Astrocyte (in vitro differentiated cells and primary cell): Measurements from ENCODE around the gene LMX1A. TPM values are rescaled to one million over a fixed set of nuclear protein-coding genes. Genes with fewer than 3 reads are reported as not detected.

Experiments
- DNase-seq: peaks from one replicate; pipeline ENCODE4 v3.0.0-alpha.2; 2010; ENCODE audit warnings: low read depth
- FAIRE-seq: peaks from 2 replicates; lab custom pipeline; 2011; peaks lifted over from hg19 to GRCh38; lab: Jason Lieb, UNC
- H2AFZ ChIP-seq: 2 replicates; pipeline ENCODE4 v1.6.0; 2012; ENCODE audit warnings: low read depth, low read length, inconsistent platforms
- H3K27ac ChIP-seq: 2 replicates; pipeline ENCODE4 v1.5.1; 2011; ENCODE audit warnings: low read depth, low read length, inconsistent platforms
- H3K27me3 ChIP-seq: 2 replicates; pipeline ENCODE4 v1.6.0; 2011; ENCODE audit warnings: low read length, inconsistent platforms; ENCODE audit not compliant: insufficient read depth
- H3K36me3 ChIP-seq: 2 replicates; pipeline ENCODE4 v1.5.1; 2011; ENCODE audit warnings: low read length, inconsistent platforms; ENCODE audit not compliant: insufficient read depth
- H3K4me1 ChIP-seq: 2 replicates; pipeline ENCODE4 v1.5.1; 2011; ENCODE audit warnings: low read length, inconsistent platforms; ENCODE audit not compliant: insufficient read depth
- H3K4me2 ChIP-seq: 2 replicates; pipeline ENCODE4 v1.6.0; 2012; ENCODE audit warnings: low read length, inconsistent platforms
- H3K4me3 ChIP-seq: 2 replicates; pipeline ENCODE4 v1.5.1; 2011; ENCODE audit warnings: low read depth, mild to moderate bottlenecking, low read length, inconsistent platforms; ENCODE audit not compliant: insufficient read depth
- H3K79me2 ChIP-seq: 2 replicates; pipeline ENCODE4 v1.6.0; 2012; ENCODE audit warnings: mild to moderate bottlenecking, low read length, inconsistent platforms; ENCODE audit not compliant: insufficient read depth
- H3K9ac ChIP-seq: 2 replicates; pipeline ENCODE4 v1.6.0; 2012; ENCODE audit warnings: mild to moderate bottlenecking, low read length, inconsistent platforms
- H3K9me3 ChIP-seq: 2 replicates; pipeline ENCODE4 v1.5.1; 2012; ENCODE audit warnings: low read depth, mild to moderate bottlenecking, low read length, inconsistent platforms; ENCODE audit not compliant: insufficient read depth
- H4K20me1 ChIP-seq: 2 replicates; pipeline ENCODE4 v1.6.0; 2012; ENCODE audit warnings: low read length, inconsistent platforms; ENCODE audit not compliant: insufficient read depth
- H3K27ac Mint-ChIP-seq: one replicate; pipeline ENCODE4 v1.8.0; 2021; ENCODE audit warnings: mild to moderate bottlenecking, mixed read lengths; ENCODE audit not compliant: unreplicated experiment
- H3K27me3 Mint-ChIP-seq: one replicate; pipeline ENCODE4 v1.8.0; 2021; ENCODE audit warnings: low read depth, mixed read lengths; ENCODE audit not compliant: unreplicated experiment
- H3K36me3 Mint-ChIP-seq: one replicate; pipeline ENCODE4 v1.8.0; 2021; ENCODE audit warnings: low read depth, mixed read lengths; ENCODE audit not compliant: unreplicated experiment
- H3K4me1 Mint-ChIP-seq: one replicate; pipeline ENCODE4 v1.8.0; 2021; ENCODE audit warnings: low read depth, mixed read lengths; ENCODE audit not compliant: unreplicated experiment
- H3K4me3 Mint-ChIP-seq: one replicate; pipeline ENCODE4 v1.8.0; 2021; ENCODE audit warnings: mild to moderate bottlenecking, moderate library complexity, mixed read lengths; ENCODE audit not compliant: unreplicated experiment
- H3K9me3 Mint-ChIP-seq: one replicate; pipeline ENCODE4 v1.8.0; 2021; ENCODE audit warnings: mild to moderate bottlenecking, mixed read lengths; ENCODE audit not compliant: unreplicated experiment
- CTCF ChIP-seq: IDR thresholded peaks from 2 replicates; pipeline ENCODE4 v1.5.1; 2011; ENCODE audit warnings: low read depth, mild to moderate bottlenecking, inconsistent platforms, low read length, moderate library complexity; ENCODE audit not compliant: insufficient read depth
- EZH2 ChIP-seq: IDR thresholded peaks from 2 replicates; pipeline ENCODE4 v1.6.1; 2012; ENCODE audit warnings: mild to moderate bottlenecking, low read length, inconsistent platforms; ENCODE audit not compliant: insufficient read depth
- total RNA-seq: library from RNA; stranded (reverse); gene quantifications from 2 replicates; pipeline ENCODE4 v1.2.1, GENCODE V29; 2021

LMX1A gene
- total RNA-seq, 1 donor from 2014 or later, result not detected

- no peak overlapping the region for H3K9ac ChIP-seq
- FAIRE-seq (no peak), DNase-seq (no peak)
- no peak overlapping the region for H3K27ac ChIP-seq
- H4K20me1 ChIP-seq, result no peaks in the 10 kb centered on the region
- no peak overlapping the region for H2AFZ ChIP-seq
- H3K36me3 ChIP-seq, result no peaks in the 10 kb centered on the region
- Mint-ChIP-seq H3K4me1 (no peaks in the 10 kb centered on the region), H3K27ac (no peak overlapping the region), H3K9me3 (peaks cover 6% of the 10 kb centered on the region), H3K36me3 (no peaks in the 10 kb centered on the region), H3K27me3 (peaks cover 34% of the 10 kb centered on the region), H3K4me3 (no peak overlapping the region)
- no peaks in the 10 kb centered on the region for H3K79me2 ChIP-seq
- TF ChIP-seq CTCF (no peak), EZH2 (no peak)
- no peak overlapping the region for H3K4me3 ChIP-seq
- no peak overlapping the region for H3K4me2 ChIP-seq
- H3K4me1 ChIP-seq, result no peaks in the 10 kb centered on the region
- H3K27me3 ChIP-seq, result no peaks in the 10 kb centered on the region
- no peaks in the 10 kb centered on the region for H3K9me3 ChIP-seq
Observed at GRCh38 chr1:165316153-165316772, 40.3 kb downstream of the LMX1A start.

GRCh38 chr1:165315481-165315880, 41.0 kb downstream of the LMX1A start:
- Histone ChIP-seq H3K4me3 (no peak overlapping the region), H3K27me3 (no peaks in the 10 kb centered on the region), H3K36me3 (no peaks in the 10 kb centered on the region), H3K79me2 (no peaks in the 10 kb centered on the region), H3K4me2 (no peak overlapping the region), H3K9me3 (no peaks in the 10 kb centered on the region), H3K9ac (no peak overlapping the region), H4K20me1 (no peaks in the 10 kb centered on the region), H3K27ac (no peak overlapping the region), H2AFZ (no peak overlapping the region), H3K4me1 (no peaks in the 10 kb centered on the region)
- no peak overlapping the region for H3K27ac Mint-ChIP-seq
- TF ChIP-seq EZH2 (no peak), CTCF (no peak)
- no peaks in the 10 kb centered on the region for H3K4me1 Mint-ChIP-seq
- no peak overlapping the region for H3K4me3 Mint-ChIP-seq
- peaks cover 6% of the 10 kb centered on the region for H3K9me3 Mint-ChIP-seq
- DNase-seq (no peak), FAIRE-seq (no peak)
- H3K36me3 Mint-ChIP-seq, result no peaks in the 10 kb centered on the region
- peaks cover 34% of the 10 kb centered on the region for H3K27me3 Mint-ChIP-seq

GRCh38 chr1:165313903-165314302, 42.6 kb downstream of the LMX1A start:
- no peaks in the 10 kb centered on the region for H3K4me1 Mint-ChIP-seq
- H2AFZ ChIP-seq, result no peak overlapping the region
- DNase-seq, result no peak

More at GRCh38 chr1:165313903-165314302, 42.6 kb downstream of the LMX1A start:
- TF ChIP-seq EZH2, result no peak
- TF ChIP-seq CTCF, result no peak
- H3K27me3 ChIP-seq, result no peaks in the 10 kb centered on the region
- Mint-ChIP-seq H3K9me3 (peaks cover 7% of the 10 kb centered on the region), H3K27ac (no peak overlapping the region), H3K36me3 (no peaks in the 10 kb centered on the region), H3K27me3 (peaks cover 45% of the 10 kb centered on the region), H3K4me3 (no peak overlapping the region)
- H4K20me1 ChIP-seq, result no peaks in the 10 kb centered on the region
- H3K27ac ChIP-seq, result no peak overlapping the region
- H3K4me1 ChIP-seq, result no peaks in the 10 kb centered on the region
- H3K4me2 ChIP-seq, result no peak overlapping the region
- no peak overlapping the region for H3K9ac ChIP-seq
- H3K36me3 ChIP-seq, result no peaks in the 10 kb centered on the region
- H3K4me3 ChIP-seq, result no peak overlapping the region
- H3K9me3 ChIP-seq, result no peaks in the 10 kb centered on the region
- FAIRE-seq, result no peak
- no peaks in the 10 kb centered on the region for H3K79me2 ChIP-seq
